Measurements from ENCODE around the gene KDELR3.

DNA sequence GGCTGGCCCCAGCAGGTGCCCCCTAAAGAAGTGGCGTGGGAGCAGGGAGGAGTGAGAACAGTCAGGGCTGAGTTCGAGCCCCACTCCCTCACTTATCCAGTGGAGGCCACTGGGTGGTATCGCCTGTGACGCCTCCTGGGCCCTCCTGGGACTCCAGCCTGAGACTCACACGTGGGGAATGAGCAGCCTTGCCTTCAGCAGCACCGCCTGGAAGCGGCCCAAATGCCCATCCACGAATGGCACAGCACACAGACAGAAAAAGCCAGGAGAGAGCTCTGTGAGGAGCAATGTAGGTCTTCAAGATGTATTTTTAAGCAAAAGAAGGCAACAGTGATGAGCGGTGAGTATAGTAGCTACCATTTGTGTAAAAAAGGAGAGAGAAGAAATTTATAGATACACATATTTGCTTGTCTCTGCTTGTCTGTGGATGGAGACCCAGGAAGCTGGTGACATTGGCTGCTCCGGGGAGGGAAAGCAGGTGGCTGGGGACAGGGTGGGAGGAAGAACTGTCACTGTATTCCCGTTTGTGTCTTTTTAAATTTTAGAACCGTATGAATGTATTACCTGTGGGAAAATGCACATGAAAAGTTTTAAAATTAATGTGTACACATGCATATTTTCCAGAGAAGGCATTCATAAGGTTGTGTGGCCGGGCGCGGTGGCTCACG lies 26.1 kb upstream of the KDELR3 start:
- TF ChIP-seq, protein P1, sequence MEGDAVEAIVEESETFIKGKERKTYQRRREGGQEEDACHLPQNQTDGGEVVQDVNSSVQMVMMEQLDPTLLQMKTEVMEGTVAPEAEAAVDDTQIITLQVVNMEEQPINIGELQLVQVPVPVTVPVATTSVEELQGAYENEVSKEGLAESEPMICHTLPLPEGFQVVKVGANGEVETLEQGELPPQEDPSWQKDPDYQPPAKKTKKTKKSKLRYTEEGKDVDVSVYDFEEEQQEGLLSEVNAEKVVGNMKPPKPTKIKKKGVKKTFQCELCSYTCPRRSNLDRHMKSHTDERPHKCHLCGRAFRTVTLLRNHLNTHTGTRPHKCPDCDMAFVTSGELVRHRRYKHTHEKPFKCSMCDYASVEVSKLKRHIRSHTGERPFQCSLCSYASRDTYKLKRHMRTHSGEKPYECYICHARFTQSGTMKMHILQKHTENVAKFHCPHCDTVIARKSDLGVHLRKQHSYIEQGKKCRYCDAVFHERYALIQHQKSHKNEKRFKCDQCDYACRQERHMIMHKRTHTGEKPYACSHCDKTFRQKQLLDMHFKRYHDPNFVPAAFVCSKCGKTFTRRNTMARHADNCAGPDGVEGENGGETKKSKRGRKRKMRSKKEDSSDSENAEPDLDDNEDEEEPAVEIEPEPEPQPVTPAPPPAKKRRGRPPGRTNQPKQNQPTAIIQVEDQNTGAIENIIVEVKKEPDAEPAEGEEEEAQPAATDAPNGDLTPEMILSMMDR (IDR thresholded peaks at IDR 0.05; ENCODE audit: low read length): no peak
- TF ChIP-seq EZH2 (IDR thresholded peaks at IDR 0.05; ENCODE audit: borderline replicate concordance, low read length): no peak

Measured in OCI-LY1 (cell line).